Measurements from ENCODE around the gene ZBTB38.

- no peak for TF ChIP-seq EZH2phosphoT487 (IDR thresholded peaks at IDR 0.05; ENCODE audit: insufficient read depth, low read depth)
- TF ChIP-seq EZH2 (IDR thresholded peaks at IDR 0.05; ENCODE audit: insufficient read depth, poor library complexity, severe bottlenecking): no peak
Measured at GRCh38 chr3:141368062-141368924, at the start of gene ZBTB38.

Data from GM23248 (cell line).